GM23338 (cell line): ENCODE data around the gene SFN. TPM values are rescaled to one million over a fixed set of nuclear protein-coding genes. Genes with fewer than 3 reads are reported as not detected.

ENCODE experiments used
- ATAC-seq: fragments of 200-7000 bp; cut with Tn5 transposase; 3 replicates; pipeline ENCODE4 v1.9.1; 2020
- DNase-seq: peaks from one replicate; pipeline ENCODE4 v3.0.0-alpha.2; 2015; ENCODE audit warnings: low spot score
- H2AFZ ChIP-seq: fragments of 200-600 bp; sonication (generic); 2 replicates; pipeline ENCODE4 v1.8.0; 2016; ENCODE audit warnings: antibody characterized with exemption, mild to moderate bottlenecking, moderate library complexity
- H3F3A ChIP-seq: fragments of 200-600 bp; sonication (generic); replicated peaks from 2 replicates; pipeline ENCODE4 v1.8.0; 2017; ENCODE audit warnings: antibody characterized with exemption, mixed run types, low read depth
- H3K27ac ChIP-seq: fragments of 200-600 bp; sonication (generic); 2 replicates; pipeline ENCODE4 v1.6.1; 2016; ENCODE audit warnings: low read depth
- H3K27me3 ChIP-seq: fragments of 200-600 bp; sonication (generic); 2 replicates; pipeline ENCODE4 v1.8.0; 2016; ENCODE audit warnings: mild to moderate bottlenecking, mixed run types, moderate library complexity; ENCODE audit not compliant: insufficient read depth
- H3K36me3 ChIP-seq: fragments of 200-600 bp; sonication (generic); 2 replicates; pipeline ENCODE4 v1.8.0; 2016; ENCODE audit warnings: mild to moderate bottlenecking; ENCODE audit not compliant: insufficient read depth
- H3K4me1 ChIP-seq: fragments of 200-600 bp; sonication (generic); 2 replicates; pipeline ENCODE4 v1.8.0; 2016; ENCODE audit warnings: mild to moderate bottlenecking, moderate library complexity; ENCODE audit not compliant: insufficient read depth
- H3K4me2 ChIP-seq: fragments of 200-600 bp; sonication (generic); 2 replicates; pipeline ENCODE4 v1.7.1; 2017; ENCODE audit warnings: mixed run types
- H3K4me3 ChIP-seq: fragments of 200-600 bp; sonication (generic); 2 replicates; pipeline ENCODE4 v1.6.1; 2016; ENCODE audit warnings: mixed run types
- H3K79me2 ChIP-seq: fragments of 200-600 bp; sonication (generic); replicated peaks from 2 replicates; pipeline ENCODE4 v1.8.0; 2017; ENCODE audit warnings: mild to moderate bottlenecking; ENCODE audit not compliant: insufficient read depth
- H3K9me2 ChIP-seq: fragments of 200-600 bp; sonication (generic); 2 replicates; pipeline ENCODE4 v1.8.0; 2017; ENCODE audit not compliant: insufficient read depth
- H4K20me1 ChIP-seq: fragments of 200-600 bp; sonication (generic); replicated peaks from 2 replicates; pipeline ENCODE4 v1.8.0; 2017; ENCODE audit warnings: mild to moderate bottlenecking; ENCODE audit not compliant: insufficient read depth
- H3K27ac Mint-ChIP-seq: 2 replicates; pipeline ENCODE4 v1.8.0; 2020; ENCODE audit warnings: inconsistent platforms, mild to moderate bottlenecking, moderate library complexity, mixed read lengths
- H3K27me3 Mint-ChIP-seq: 3 replicates; pipeline ENCODE4 v1.8.0; 2022; ENCODE audit warnings: low read depth, mild to moderate bottlenecking, moderate library complexity, mixed read lengths, inconsistent platforms; ENCODE audit not compliant: insufficient read depth, poor library complexity
- H3K36me3 Mint-ChIP-seq: 3 replicates; pipeline ENCODE4 v1.8.0; 2021; ENCODE audit warnings: low read depth, mild to moderate bottlenecking, inconsistent platforms, moderate library complexity, mixed read lengths
- H3K4me1 Mint-ChIP-seq: 3 replicates; pipeline ENCODE4 v1.8.0; 2020; ENCODE audit warnings: mild to moderate bottlenecking, inconsistent platforms, mixed read lengths
- H3K4me3 Mint-ChIP-seq: 3 replicates; pipeline ENCODE4 v1.8.0; 2021; ENCODE audit warnings: moderate library complexity, mild to moderate bottlenecking, inconsistent platforms, mixed read lengths
- H3K9me3 Mint-ChIP-seq: 3 replicates; pipeline ENCODE4 v1.8.0; 2020; ENCODE audit warnings: moderate library complexity, mild to moderate bottlenecking, inconsistent platforms, mixed read lengths
- EZH2phosphoT487 ChIP-seq: fragments of 200-600 bp; sonication (generic); IDR thresholded peaks from one replicate; pipeline ENCODE4 v1.8.1; 2018; ENCODE audit warnings: antibody characterized with exemption; ENCODE audit not compliant: unreplicated experiment
- JUNB ChIP-seq: IDR thresholded peaks from one replicate; pipeline ENCODE4 v1.6.1; 2016; ENCODE audit warnings: antibody characterized with exemption; ENCODE audit not compliant: unreplicated experiment
- REST ChIP-seq: IDR thresholded peaks from one replicate; pipeline ENCODE4 v1.6.1; 2018; ENCODE audit warnings: antibody characterized with exemption; ENCODE audit not compliant: unreplicated experiment
- STAT1 ChIP-seq: IDR thresholded peaks from one replicate; pipeline ENCODE4 v1.6.1; 2016; ENCODE audit warnings: antibody characterized with exemption; ENCODE audit not compliant: unreplicated experiment
- ZNF462 ChIP-seq: fragments of 250-450 bp; sonication (Bioruptor Pico); IDR thresholded peaks from 2 replicates; pipeline ENCODE4 v1.5.0; 2020; ENCODE audit warnings: mild to moderate bottlenecking, moderate library complexity
- polyA plus RNA-seq: library from polyadenylated mRNA; unstranded; fragments of >200 nt; fragmentation: Nextera tagmentation; extraction: Ambion mirVana; gene quantifications from 2 replicates; pipeline ENCODE4 v1.2.1, GENCODE V29; 2016
- total RNA-seq: library from RNA; depleted of rRNA; stranded (reverse); fragments of >200 nt; shearing (Covaris generic); gene quantifications from 2 replicates; pipeline ENCODE4 v1.2.3, GENCODE V29; 2014

Gene SFN
- total and polyA plus RNA-seq, 2 experiments from 2014 or later: 1.8 to 2.6 TPM

GRCh38 chr1:26856604-26857469 is 6.1 kb upstream of the SFN start (continued):
- no peak for TF ChIP-seq ZNF462 (CRISPR knock-in tag)
- TF ChIP-seq JUNB: no peak

GRCh38 chr1:26857473-26858060 is 5.4 kb upstream of the SFN start:
- Mint-ChIP-seq H3K36me3 (peaks cover 10% of the 10 kb centered on the region), H3K4me1 (peaks cover 34% of the 10 kb centered on the region), H3K4me3 (no peak overlapping the region), H3K9me3 (no peaks in the 10 kb centered on the region), H3K27me3 (peaks cover 10% of the 10 kb centered on the region), H3K27ac (no peak overlapping the region)
- Histone ChIP-seq H3F3A (peaks cover 5% of the 10 kb centered on the region; the same call in 1 of the 2 replicates), H3K4me2 (no peak overlapping the region), H3K9me2 (no peaks in the 10 kb centered on the region), H3K27me3 (no peaks in the 10 kb centered on the region), H2AFZ (no peak overlapping the region), H3K4me3 (no peak overlapping the region), H3K36me3 (no peaks in the 10 kb centered on the region), H4K20me1 (no peaks in the 10 kb centered on the region), H3K79me2 (no peaks in the 10 kb centered on the region), H3K27ac (no peak overlapping the region), H3K4me1 (peaks cover 15% of the 10 kb centered on the region)
- DNase-seq: no peak
- no peak for ATAC-seq
- TF ChIP-seq STAT1 (no peak), REST (no peak), EZH2phosphoT487 (no peak)
